ENCODE results near the gene ITPR2. TPM values are rescaled to one million over a fixed set of nuclear protein-coding genes. Genes with fewer than 3 reads are reported as not detected.

ITPR2 gene
- total RNA-seq, 1 donor from 2014 or later = 16.3 TPM

DNA sequence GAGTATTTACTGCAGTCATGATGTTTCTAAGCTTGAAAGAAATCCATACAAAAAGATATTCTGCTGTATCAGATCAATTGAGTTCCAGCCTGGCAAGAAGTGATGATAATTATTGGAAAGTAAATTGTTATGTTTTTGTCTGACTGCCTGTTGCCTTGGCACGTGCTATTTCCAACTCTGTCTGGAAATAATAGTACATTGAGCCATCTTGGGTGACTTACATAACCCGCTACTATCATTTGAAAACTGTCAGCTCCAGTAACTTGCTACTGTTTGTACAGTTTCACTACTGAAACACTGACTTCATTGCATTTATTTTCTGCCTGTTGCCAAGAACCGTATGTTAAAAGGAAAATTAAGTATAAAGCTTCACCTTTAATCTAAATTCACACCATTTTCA, 318.6 kb downstream of the ITPR2 start:
- TF ChIP-seq, protein P1, sequence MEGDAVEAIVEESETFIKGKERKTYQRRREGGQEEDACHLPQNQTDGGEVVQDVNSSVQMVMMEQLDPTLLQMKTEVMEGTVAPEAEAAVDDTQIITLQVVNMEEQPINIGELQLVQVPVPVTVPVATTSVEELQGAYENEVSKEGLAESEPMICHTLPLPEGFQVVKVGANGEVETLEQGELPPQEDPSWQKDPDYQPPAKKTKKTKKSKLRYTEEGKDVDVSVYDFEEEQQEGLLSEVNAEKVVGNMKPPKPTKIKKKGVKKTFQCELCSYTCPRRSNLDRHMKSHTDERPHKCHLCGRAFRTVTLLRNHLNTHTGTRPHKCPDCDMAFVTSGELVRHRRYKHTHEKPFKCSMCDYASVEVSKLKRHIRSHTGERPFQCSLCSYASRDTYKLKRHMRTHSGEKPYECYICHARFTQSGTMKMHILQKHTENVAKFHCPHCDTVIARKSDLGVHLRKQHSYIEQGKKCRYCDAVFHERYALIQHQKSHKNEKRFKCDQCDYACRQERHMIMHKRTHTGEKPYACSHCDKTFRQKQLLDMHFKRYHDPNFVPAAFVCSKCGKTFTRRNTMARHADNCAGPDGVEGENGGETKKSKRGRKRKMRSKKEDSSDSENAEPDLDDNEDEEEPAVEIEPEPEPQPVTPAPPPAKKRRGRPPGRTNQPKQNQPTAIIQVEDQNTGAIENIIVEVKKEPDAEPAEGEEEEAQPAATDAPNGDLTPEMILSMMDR (IDR thresholded peaks at IDR 0.05; ENCODE audit: insufficient read depth, low read length, poor library complexity, severe bottlenecking) = no peak
- Histone ChIP-seq H3K36me3 (ENCODE audit: control insufficient read depth, insufficient read depth, low read length) (no peaks in the 10 kb centered on the region), H3K4me3 (ENCODE audit: low read depth, low read length) (no peak overlapping the region), H3K27me3 (ENCODE audit: control insufficient read depth, insufficient read depth, low read length) (no peaks in the 10 kb centered on the region)
- no peak for DNase-seq (ENCODE audit: low read depth)

DNA sequence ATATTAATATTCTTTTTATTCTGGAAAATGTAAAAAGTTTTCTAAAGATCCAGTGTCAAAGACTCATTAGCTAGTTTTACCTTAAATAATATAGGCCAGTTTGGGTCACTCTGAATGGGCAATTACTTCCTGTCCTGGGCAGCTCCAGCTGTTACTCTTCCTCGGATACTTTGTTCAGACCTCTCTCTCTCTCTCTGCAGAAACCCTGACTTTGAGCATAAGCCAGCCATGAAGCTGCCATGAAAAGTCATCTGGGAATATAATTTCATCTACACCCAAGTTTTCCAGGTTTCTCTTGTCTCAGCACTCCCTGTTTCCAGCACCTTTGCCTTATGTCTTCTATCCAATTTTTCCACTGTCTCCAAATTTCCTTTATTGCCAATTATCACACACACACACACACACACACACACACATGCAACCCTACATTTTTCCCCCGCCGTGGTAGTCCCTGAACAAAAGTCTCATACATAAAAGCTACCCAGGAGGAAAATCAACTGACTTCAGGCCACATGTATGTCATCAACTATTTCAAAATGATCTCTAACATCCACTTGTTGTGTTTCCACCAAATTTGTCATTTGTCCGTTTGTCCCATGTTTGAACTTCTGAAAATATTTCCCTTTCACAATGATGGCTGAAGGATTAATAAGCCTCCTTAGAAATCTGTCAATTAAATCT, 319.5 kb downstream of the ITPR2 start:
- TF ChIP-seq, protein P1 (IDR thresholded peaks at IDR 0.05; ENCODE audit: insufficient read depth, low read length, poor library complexity, severe bottlenecking) = no peak
- H3K27me3 ChIP-seq (ENCODE audit: control insufficient read depth, insufficient read depth, low read length) = no peaks in the 10 kb centered on the region
- no peak overlapping the region for H3K4me3 ChIP-seq (ENCODE audit: low read depth, low read length)
- H3K36me3 ChIP-seq (ENCODE audit: control insufficient read depth, insufficient read depth, low read length) = no peaks in the 10 kb centered on the region
- no peak for DNase-seq (ENCODE audit: low read depth)

DNA sequence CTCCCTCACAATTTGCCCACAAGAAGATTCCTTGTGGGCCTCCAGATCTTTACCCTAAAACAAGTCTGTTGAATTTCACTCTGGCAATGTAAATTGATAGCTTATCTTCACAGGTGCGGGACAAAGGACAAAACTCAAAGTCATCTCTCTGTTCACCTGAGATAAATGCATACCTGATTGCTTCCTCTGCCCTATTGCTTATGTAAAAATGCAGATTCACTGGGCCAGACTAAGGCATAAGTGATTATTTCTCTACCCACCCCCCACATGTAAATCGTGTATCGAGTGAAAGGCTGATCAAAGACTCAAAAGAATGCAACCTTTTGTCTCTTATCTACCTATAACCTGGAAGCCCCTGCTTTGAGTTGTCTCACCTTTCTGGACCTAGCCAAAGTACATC, 320.8 kb downstream of the ITPR2 start:
- Histone ChIP-seq H3K4me3 (ENCODE audit: low read depth, low read length) (no peak overlapping the region), H3K36me3 (ENCODE audit: control insufficient read depth, insufficient read depth, low read length) (no peaks in the 10 kb centered on the region), H3K27me3 (ENCODE audit: control insufficient read depth, insufficient read depth, low read length) (no peaks in the 10 kb centered on the region)
- TF ChIP-seq, protein P1 (IDR thresholded peaks at IDR 0.05; ENCODE audit: insufficient read depth, low read length, poor library complexity, severe bottlenecking) = no peak
- no peak for DNase-seq (ENCODE audit: low read depth)

DNA sequence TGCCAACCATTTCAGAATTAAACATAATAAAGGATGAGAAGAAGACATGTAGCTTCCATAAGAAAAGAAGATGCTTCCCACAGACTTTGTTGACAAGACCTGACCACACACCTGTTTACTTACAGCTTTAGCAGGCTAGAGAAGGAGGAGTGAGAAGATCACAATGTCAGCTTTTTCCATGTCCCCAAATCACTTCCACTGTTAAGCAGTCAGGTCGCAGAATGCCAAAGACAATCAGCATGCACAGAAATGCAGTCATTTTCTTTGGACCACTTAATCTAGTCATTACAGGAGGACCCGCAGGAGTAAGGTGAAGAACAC, 322.7 kb downstream of the ITPR2 start:
- TF ChIP-seq, protein P1 (IDR thresholded peaks at IDR 0.05; ENCODE audit: insufficient read depth, low read length, poor library complexity, severe bottlenecking) = no peak
- no peak for DNase-seq (ENCODE audit: low read depth)
- Histone ChIP-seq H3K27me3 (ENCODE audit: control insufficient read depth, insufficient read depth, low read length) (no peaks in the 10 kb centered on the region), H3K36me3 (ENCODE audit: control insufficient read depth, insufficient read depth, low read length) (no peaks in the 10 kb centered on the region), H3K4me3 (ENCODE audit: low read depth, low read length) (no peak overlapping the region)

DNA sequence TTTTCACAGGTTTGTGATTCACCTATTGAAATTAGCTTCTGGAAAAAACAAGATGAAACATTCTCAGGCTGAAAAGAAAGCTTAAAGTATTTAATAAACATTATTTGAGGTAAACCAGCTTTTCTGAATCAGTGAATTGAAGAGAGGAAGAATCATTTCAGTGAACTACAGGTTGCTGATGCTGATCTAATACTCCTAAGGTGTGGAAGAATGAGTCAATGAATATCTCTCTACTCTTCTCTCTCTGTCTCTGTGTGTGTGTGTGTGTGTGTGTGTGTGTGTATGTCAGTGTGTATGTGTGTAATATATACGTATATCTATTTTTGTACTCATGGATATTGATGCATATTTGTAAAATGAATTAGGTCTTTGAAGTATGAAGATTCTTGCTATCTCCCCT, 325.4 kb downstream of the ITPR2 start:
- H3K27me3 ChIP-seq (ENCODE audit: control insufficient read depth, insufficient read depth, low read length) = no peaks in the 10 kb centered on the region
- DNase-seq (ENCODE audit: low read depth) = no peak

More for the DNA sequence above, 325.4 kb downstream of the ITPR2 start:
- TF ChIP-seq, protein P1 (IDR thresholded peaks at IDR 0.05; ENCODE audit: insufficient read depth, low read length, poor library complexity, severe bottlenecking) = no peak
- no peak overlapping the region for H3K4me3 ChIP-seq (ENCODE audit: low read depth, low read length)
- no peaks in the 10 kb centered on the region for H3K36me3 ChIP-seq (ENCODE audit: control insufficient read depth, insufficient read depth, low read length)

All from kidney epithelial cell (primary cell).